HG02938 (cell line): ENCODE measurements around the gene SPACA5.
"Not testable (repeated sequence)": the region's sequence is repeated elsewhere in the genome, so short reads cannot be mapped to it uniquely, and the experiment has no call there.

Source experiments
- ATAC-seq: cut with Tn5 transposase; IDR thresholded peaks from one replicate; pipeline ENCODE4 v1.9.1; 2021; ENCODE audit warnings: mild to moderate bottlenecking, moderate library complexity; ENCODE audit not compliant: unreplicated experiment

Gene SPACA5

DNA sequence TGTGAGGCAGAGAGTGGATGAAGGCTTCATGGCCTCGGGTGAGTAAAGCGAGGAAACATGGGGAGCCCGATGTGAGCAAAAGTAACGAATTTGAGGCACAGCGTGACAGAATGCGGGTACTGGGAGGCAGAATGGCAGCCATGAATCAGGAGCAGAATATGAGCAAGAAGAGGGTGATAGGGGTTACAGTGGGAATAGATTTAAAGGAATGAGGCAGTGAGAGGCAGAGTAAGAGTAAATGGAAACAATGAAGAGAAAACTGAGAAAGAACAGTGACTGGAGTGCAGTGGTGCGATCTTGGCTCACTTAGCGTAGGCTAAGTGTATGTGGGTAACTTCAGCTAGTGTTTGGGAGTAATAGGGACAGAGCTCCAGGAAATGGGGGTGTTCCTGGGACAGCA, at the start of gene SPACA5:
Gene SPACA5, plus strand, starts transcription at position 301 of the 400 bp plus-strand sequence. CDS start 815 bp downstream, outside the sequence.
- not testable (repeated sequence) for ATAC-seq

DNA sequence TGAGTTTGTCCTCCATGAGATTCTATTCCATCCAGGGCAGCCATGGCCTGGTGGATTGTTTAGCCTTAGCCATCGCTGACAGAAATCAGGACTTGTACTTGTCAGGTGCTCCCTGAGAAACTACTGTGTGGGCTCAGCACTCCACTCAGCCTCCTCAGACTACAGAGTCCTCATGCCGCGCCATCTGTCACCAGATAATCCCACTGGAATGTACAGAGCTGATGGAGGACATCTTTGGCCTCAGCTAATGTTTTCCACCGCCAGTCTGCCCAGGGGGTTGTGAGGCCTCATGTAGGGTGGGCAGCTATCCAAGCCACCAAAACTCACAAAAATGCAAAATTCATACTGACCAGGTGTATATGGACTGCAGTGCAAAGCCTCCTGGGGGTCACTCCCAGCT, 48.6 kb upstream of the SPACA5 start:
- not testable (repeated sequence) for ATAC-seq

DNA sequence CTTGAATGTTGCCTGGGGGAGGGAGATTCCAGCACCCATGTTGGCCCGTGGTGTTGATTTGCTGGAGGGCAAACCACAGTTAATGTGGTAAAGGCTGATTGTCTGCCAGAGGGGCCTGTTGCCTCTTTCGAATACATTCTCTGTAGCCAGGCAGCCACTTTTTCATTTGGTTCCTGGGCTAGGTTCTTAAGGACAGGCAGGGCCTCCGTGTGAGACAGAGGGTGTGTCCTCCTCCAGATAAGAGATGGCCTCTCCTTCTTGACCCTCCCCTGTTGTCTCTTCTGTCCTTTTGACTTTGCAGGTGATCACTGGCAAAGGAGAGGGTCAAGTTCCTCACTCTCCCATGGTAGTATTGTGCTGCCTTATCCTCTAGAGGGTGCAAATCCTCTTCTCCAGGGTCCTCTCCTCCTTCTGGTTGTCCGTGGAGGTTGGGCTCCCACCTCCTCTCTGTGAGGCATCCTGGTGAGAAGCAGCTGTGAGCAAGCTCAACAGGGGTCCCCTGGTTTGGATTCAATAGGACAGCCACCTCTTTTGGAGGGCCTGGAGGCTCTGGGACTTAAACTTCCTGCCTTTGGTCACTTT, 47.9 kb upstream of the SPACA5 start:
- ATAC-seq: no peak

DNA sequence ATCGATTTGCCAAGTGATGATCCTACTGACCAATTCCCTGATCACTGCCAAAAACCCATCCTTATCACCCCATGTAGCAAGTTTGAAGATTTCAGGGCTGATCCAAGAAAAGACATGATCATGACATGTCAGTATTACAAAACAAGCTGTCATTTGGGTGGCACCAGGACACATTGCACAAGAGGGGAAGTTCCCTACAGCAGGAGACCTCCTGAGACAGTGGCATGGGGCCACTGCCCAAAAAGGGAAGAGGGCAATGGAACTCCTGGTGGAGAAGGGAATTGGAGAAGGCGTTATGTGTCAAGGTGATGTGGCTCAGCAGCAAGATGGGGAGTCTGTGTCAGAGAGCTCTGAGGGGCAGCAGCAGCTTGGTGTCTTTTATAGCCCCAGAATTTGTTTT, 46.4 kb upstream of the SPACA5 start:
- ATAC-seq: no peak

DNA sequence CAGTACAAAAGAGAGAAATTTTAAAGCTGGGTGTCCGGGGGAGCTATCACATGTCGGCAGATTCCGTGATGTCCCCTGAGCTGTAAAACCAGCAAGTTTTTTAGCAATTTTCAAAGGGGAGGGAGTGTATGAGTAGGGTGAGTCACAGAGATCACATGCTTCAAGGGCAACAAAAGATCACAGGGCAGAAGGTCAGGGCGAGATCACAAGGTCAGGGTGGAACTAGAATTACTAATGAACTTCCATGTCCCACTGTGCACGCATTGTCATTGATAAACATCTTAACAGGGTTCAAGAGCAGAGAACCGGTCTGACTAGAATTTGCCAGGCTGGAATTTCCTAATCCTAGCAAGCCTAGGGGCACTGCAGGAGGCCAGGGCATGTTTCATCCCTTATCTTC, 45.0 kb upstream of the SPACA5 start:
- not testable (repeated sequence) for ATAC-seq

DNA sequence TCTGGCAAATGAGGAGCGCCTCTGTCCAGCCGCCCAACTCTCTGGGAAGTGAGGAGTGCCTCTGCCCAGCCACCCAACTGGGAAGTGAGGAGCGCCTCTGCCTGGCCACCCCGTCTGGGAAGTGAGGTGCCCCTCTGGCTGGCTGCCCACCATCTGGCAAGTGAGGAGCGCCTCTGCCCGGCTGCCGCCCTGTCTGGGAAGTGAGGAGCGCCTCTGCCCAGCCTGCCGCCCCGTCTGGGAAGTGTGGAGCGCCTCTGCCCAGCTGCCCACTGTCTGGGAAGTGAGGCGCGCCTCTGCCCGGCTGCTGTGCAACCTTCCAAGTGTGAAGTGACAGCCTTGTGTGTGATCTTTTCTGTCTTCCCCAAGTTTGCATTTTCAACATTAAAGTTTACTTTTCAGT, 41.3 kb upstream of the SPACA5 start:
- not testable (repeated sequence) for ATAC-seq

DNA sequence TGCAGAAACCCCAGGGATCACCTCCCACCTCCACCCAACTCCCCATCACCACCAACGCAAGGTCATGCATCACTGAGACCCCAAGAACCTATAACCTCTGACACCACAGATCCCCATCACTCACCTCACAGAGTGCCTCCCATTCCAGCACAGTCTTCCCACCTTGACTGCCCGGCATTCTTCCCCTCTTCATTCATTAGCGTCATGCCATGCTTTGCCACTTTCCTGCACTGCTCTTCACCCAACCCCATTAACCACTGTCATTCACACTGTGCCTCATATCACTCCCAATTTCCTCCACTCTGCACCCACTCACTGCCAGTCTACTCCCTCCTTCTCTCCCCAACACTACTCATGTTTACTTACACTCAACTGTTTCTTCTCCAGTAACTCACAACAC, 33.6 kb upstream of the SPACA5 start:
- ATAC-seq: no peak

DNA sequence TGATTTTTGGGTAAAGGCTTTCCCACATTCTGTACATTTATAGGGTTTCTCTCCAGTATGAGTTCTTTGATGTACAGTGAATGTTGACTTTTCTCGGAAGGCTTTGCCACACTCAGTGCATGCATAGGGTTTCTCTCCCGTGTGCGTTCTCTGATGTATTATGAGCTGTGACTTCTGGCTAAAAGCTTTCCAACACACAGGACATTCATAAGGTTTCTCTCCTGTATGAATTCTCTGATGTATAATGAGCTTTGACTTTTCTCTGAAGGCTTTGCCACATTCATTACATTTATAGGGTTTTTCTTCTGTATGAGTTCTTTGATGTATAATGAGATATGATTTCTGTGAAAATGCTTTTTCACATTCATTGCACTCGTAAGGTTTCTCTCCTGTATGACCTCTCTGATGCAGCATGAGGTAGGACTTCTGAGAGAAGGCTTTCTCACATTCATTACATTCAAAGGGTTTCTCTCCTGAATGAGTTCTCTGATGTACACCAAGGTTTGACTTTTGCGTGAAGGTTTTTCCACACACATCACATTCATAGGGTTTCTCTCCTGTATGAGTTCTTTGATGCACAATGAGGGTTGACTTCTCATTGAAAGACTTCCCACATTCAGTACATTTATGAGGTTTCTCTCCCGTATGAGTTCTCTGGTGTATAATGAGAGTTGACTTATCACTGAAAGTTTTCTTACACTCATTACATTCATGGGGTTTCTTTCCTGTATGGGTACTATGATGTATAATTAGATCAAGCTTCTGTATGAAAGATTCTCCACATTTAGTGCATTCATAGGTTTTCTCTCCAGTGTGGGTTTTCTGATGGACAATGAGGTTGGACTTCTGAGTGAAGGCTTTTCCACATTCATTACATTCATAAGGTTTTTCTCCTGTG, 30.3 kb upstream of the SPACA5 start:
- ATAC-seq: no peak

DNA sequence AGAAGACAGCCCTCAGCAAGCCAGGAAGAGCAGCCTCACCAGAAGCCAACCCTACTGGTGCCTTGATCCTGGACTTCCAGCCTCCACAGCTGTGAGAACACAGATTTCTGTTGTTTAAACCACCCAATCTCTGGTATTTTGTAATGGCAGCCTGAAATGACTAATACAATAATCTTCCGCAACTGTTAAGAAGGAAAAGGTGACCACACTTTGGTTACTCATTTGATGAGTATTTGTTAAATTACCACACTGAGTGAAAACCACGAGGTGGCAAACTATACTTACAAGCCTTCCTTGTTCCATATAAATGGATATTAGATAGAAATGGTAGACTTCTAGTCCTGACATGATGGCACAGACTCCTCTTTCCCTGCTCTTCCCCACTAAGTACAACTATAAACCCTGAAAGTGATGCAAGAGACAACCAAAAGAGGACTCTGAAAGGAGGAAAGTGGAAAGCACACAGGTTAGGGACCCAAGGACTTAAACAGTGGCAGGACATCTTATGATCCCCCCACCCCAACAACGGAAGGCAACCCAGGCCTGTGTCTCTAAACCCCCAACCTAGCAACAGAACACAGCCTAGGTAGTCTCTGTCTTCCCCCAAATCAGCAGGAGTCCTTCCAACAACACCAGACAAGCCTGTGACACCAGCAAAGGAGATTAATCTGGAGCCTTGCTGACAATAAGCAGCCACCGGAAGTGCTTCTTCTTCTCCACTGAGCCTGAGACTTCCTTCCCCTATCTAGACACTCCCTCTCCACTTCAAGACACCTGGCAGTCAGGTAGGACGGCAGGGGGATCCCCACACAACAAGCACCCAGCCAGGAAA, 15.3 kb upstream of the SPACA5 start:
- ATAC-seq: no peak

DNA sequence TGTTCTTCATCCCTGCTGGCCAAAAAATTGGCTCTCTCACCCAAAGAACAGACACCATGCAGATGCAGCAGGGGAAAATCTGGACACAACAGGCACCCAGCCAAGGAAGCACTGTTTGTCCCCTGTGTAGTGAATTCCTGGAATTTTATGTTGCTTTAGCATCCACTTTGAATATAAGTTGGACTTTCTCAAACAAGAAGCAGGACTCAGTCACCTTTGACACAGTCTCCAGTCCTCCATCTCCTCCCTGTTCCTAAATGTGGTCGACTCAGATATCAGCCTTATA, 14.8 kb upstream of the SPACA5 start:
- no peak for ATAC-seq

DNA sequence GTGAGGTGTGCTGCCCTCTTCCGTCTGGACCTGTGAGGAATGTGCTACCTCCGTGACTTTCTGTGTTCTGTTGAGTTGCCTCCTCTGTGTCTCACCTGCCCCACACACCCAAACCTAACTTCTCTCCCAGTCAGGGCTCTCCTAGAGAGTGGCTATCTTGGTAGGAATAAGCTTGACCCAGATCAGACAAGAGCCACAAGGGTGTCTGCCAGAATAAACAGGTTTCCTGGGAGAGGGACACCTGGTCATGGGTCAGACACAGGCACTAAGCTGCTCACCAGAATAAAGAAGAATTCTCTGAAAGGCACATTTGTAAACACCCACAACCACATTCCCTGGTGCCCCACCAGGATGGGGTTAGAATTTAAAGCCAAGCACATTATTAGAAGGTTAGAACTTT, 14.1 kb upstream of the SPACA5 start:
- no peak for ATAC-seq

DNA sequence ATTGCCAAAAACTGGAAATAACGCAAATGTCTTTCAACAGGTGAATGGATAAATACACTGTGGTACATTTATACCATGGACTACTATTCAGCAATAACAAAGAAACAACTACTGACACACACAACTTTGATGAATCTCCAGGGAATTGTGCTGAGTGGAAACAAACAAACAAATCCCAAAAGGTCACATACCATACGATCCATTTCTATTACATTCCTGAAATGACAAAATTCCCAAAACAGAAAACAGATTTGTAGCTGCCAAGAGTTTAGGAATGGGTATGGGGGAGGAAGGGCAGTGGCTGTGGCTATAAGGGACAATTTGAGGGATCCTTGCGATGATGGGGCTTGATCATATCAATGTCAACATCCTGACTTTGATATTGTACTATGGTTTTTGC, 5.5 kb upstream of the SPACA5 start:
- ATAC-seq: no peak

DNA sequence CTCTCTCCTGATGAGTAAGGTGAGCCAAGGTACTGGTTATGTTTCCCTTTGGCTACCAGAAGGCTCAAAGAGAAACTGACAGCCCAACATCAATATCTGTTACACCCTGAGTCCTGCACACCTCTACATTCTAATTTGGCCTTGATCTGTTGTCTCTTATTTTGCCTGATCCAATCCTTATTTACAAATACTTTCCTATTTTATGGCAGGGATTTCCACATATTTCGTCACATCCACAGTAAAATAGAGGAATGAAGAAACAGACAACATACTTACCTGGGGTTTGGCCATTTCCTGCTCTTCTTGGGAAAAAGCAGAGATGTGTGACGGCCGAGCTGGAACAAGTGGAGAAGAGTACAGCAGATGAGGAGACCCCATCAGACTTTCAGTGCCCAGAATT, 4.5 kb upstream of the SPACA5 start:
- ATAC-seq: no peak

DNA sequence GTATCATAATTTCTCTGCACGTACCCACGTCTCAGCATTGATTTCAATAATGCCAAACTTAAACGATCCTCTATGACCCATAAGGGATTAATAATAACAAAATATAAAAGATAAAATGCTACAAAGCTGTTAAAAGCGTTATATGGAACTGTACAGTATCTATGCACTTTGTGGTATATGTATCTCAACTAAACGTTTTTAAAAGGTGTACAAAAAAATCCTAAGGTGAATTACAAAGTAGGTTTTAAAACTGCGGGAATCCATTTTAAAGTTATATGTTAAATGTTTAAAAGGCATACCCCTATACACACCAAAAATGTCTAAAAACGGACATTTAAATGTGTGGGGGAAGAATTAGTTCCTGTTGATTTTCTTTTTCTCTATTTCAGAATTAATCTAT, 3.9 kb upstream of the SPACA5 start:
- no peak for ATAC-seq

DNA sequence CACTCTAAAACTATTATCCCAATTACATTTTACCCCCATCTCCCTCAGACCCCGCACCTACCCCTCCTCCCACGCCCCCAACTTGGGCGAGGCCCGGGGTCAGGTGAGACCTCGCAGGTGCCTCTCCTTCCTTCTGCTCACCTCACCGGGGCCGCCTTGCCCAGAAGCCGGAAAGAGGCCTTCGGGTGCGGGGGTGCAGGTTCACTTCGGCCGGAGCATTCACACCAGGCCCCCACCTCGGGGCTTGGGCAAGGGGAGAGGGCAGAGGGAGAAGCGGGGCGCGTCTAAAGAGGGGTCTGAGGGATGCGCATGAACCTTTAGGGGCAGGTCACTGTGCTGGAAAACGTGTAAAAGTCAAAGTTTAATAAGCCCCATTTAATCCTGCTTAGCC, 3.4 kb upstream of the SPACA5 start:
- no peak for ATAC-seq

DNA sequence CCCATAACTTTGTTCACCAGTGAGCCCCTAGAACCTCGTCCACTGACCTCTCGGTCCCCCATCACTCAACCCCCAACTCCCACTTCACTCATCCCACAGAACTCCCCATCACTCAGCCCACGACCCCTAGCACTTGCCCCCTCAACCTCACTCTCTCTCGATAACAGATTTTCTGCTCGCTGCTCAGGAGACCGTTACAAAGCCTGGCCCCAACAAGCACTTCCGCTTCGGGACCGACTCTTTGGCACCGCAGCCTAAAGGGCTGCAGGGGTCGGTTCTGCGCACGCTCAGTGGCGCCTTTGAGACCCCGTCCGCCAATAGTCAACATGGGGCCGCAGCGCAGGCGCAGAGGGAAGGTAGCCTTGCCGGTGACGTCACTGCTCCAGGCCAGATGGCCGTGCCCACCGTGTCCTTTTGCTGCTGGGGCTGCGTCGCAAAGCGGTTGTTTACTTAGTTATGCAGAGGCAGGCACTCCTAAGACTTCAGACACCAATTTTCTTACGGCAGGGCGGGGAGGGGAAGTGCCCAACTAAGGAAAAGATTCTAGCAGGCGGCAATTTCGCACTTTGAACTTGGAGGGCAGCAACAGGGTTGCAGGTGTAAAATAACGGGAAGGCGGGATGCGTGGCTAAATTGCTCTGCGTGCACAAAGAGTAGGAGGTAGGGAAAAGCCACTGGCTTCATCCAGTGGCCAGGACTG, 2.9 kb upstream of the SPACA5 start, which contains the start of gene ZNF182:
Gene ZNF182, minus strand, starts transcription at position 232 of the 700 bp plus-strand sequence. CDS start 1,380 bp downstream, outside the sequence.
- ATAC-seq: peak; percentile 90

DNA sequence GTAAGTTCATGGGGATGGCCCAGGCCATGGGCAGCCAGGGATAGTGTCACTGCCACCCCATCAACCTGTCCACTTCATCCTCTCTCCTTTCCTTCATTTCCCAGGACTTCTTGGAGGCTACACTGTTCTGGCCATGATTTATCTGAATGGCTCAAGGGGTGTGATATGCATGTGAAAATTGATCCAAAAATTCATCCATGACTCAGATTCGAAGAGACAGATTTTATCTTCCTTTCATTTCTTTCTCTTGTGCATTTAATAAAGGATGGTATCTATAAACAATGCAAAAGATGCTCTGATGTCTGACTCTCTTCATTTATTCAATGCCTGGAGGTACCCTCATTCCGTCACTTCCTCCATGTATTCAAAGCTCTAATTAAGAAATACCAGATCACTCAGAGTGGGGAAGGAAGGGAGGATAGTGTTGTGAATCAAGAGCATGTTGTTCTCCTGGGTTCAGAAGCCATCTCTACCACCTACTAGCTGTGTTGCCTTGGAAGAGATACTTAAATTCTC, 2.7 kb downstream of the SPACA5 start:
- ATAC-seq: not testable (repeated sequence)

DNA sequence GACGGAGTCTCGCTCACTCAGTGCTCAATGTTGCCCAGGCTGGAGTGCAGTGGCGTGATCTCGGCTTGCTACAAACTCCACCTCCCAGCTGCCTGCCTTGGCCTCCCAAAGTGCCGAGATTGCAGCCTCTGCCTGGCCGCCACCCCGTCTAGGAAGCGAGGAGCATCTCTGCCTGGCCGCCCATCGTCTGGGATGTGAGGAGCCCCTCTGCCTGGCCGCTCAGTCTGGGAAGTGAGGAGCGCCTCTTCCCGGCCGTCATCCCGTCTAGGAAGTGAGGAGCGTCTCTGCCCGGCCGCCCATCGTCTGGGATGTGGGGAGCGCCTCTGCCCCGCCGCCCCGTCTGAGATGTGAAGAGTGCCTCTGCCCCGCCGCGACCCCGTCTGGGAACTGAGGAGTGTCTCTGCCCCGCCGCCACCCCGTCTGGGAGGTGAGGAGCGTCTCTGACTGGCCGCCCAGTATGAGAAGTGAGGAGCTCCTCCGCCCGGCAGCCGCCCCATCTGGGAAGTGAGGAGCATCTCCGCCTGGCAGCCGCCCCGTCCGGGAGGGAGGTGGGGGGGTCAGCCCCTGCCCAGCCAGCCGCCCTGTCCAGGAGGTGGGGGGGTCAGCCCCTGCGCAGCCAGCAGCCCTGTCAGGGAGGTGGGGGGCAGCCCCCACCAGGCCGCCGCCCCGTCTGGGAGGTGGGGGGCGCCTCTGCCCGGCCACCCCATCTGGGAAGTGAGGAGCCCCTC, 10.0 kb downstream of the SPACA5 start:
- ATAC-seq: not testable (repeated sequence)

DNA sequence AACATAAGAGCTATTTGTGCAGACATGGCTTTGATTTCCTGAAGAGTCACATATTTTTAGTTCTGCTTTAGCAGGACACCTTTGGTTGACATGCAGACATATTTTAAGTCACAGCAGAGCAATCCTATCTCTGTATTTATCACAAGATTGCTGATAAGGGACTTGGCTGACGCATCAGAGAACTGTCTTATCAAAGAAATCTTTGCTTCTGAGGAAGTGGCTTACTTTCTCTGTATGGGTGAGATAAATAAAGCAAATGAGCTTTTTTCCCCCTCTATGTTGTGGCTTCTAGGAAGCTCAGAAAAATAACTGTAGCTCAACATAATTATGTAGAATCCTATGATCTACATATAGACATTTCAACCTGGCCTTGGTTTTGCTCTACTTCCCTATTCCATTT, 13.1 kb downstream of the SPACA5 start:
- ATAC-seq: not testable (repeated sequence)

DNA sequence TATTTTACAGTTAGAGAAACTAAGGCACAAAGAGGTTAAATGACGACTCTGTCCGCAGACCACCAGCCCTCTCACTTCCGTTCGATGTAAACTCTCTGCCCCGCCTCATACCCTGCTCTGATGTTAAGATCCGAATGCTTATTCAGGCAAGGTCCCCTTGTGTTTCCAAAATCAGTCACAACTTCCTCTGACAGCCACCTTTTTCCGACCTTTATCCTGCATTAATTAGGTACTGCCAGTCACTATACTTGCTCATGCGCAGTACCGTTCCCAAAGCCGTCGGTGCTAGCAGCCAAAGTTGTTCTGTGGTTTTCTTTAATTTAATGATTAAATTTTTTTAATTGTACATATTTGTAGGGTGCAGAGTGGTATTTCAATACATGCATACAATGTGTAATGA, 13.7 kb downstream of the SPACA5 start:
- ATAC-seq: not testable (repeated sequence)
